ENCODE data around the gene MGA.
A peak's percentile ranks its signal among the peaks of the same experiment; 100 is the strongest.

Gene MGA

GRCh38 chr15:41675337-41675736 is 15.1 kb downstream of the MGA start:
- Mint-ChIP-seq H3K4me1 (ENCODE audit: low read depth) (peaks cover 46% of the 10 kb centered on the region), H3K4me3 (no peak overlapping the region), H3K9me3 (no peaks in the 10 kb centered on the region), H3K27me3 (no peaks in the 10 kb centered on the region), H3K36me3 (ENCODE audit: low read depth) (peaks cover 33% of the 10 kb centered on the region), H3K27ac (no peak overlapping the region)

- Mint-ChIP-seq H3K9me3 (no peaks in the 10 kb centered on the region), H3K4me3 (no peak overlapping the region), H3K27ac (peak overlapping the region; percentile 21), H3K27me3 (no peaks in the 10 kb centered on the region), H3K36me3 (ENCODE audit: low read depth) (peaks cover 33% of the 10 kb centered on the region), H3K4me1 (ENCODE audit: low read depth) (peaks cover 52% of the 10 kb centered on the region)
Observed at GRCh38 chr15:41678742-41679141, 18.5 kb downstream of the MGA start.

GRCh38 chr15:41683955-41684354 is 23.8 kb downstream of the MGA start:
- Mint-ChIP-seq H3K27me3 (no peaks in the 10 kb centered on the region), H3K4me1 (ENCODE audit: low read depth) (peaks cover 63% of the 10 kb centered on the region), H3K36me3 (ENCODE audit: low read depth) (peaks cover 18% of the 10 kb centered on the region), H3K27ac (no peak overlapping the region), H3K9me3 (no peaks in the 10 kb centered on the region), H3K4me3 (no peak overlapping the region)

- Mint-ChIP-seq H3K36me3 (ENCODE audit: low read depth) (peaks cover 4% of the 10 kb centered on the region), H3K4me3 (no peak overlapping the region), H3K9me3 (no peaks in the 10 kb centered on the region), H3K27ac (no peak overlapping the region), H3K27me3 (no peaks in the 10 kb centered on the region), H3K4me1 (ENCODE audit: low read depth) (peaks cover 66% of the 10 kb centered on the region)
Observed at GRCh38 chr15:41688671-41689070, 28.5 kb downstream of the MGA start.

DNA sequence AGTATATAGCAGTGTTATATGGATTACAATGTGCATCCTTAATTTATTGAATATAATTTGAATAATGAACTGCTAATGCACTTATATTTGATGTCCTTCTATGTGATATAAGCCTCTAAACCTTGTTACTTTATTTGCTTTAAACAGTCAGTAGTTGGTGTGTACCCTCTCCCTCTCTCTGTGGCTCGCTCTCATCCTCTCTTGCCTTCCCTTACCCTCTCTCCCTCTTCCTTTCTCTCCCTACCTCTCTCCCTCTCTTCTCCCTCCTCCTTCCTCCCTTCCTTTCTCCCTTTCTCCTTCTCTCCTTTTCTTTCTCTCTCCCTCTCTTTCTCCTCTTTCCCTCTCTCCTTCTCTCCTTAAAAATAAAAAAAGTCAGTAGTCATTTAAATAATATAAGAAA is 28.9 kb downstream of the MGA start:
- Mint-ChIP-seq H3K27ac (no peak overlapping the region), H3K27me3 (no peaks in the 10 kb centered on the region), H3K4me1 (ENCODE audit: low read depth) (peaks cover 66% of the 10 kb centered on the region), H3K9me3 (no peaks in the 10 kb centered on the region), H3K36me3 (ENCODE audit: low read depth) (peaks cover 4% of the 10 kb centered on the region), H3K4me3 (no peak overlapping the region)

- H3K27me3 Mint-ChIP-seq = no peaks in the 10 kb centered on the region
- H3K4me1 Mint-ChIP-seq (ENCODE audit: low read depth) = peaks cover 63% of the 10 kb centered on the region
- H3K9me3 Mint-ChIP-seq = no peaks in the 10 kb centered on the region
- no peak overlapping the region for H3K4me3 Mint-ChIP-seq
- peak overlapping the region; percentile 13 for H3K27ac Mint-ChIP-seq
- peaks cover 4% of the 10 kb centered on the region for H3K36me3 Mint-ChIP-seq (ENCODE audit: low read depth)
Observed at GRCh38 chr15:41689834-41690233, 29.6 kb downstream of the MGA start.

GRCh38 chr15:41690636-41691035 is 30.4 kb downstream of the MGA start:
- peak overlapping the region; percentile 71 for H3K27ac Mint-ChIP-seq

GRCh38 chr15:41691471-41691870 is 31.3 kb downstream of the MGA start:
- Mint-ChIP-seq H3K36me3 (ENCODE audit: low read depth) (peaks cover 8% of the 10 kb centered on the region), H3K9me3 (no peaks in the 10 kb centered on the region), H3K4me1 (ENCODE audit: low read depth) (peaks cover 73% of the 10 kb centered on the region), H3K4me3 (peak overlapping the region; percentile 46), H3K27me3 (no peaks in the 10 kb centered on the region), H3K27ac (peak overlapping the region; percentile 82)

More at GRCh38 chr15:41690636-41691035, 30.4 kb downstream of the MGA start:
- Mint-ChIP-seq H3K4me3 (peak overlapping the region; percentile 3), H3K4me1 (ENCODE audit: low read depth) (peaks cover 65% of the 10 kb centered on the region), H3K27me3 (no peaks in the 10 kb centered on the region), H3K9me3 (no peaks in the 10 kb centered on the region), H3K36me3 (ENCODE audit: low read depth) (peaks cover 4% of the 10 kb centered on the region)

GRCh38 chr15:41692049-41692448 is 31.8 kb downstream of the MGA start:
- Mint-ChIP-seq H3K27me3 (no peaks in the 10 kb centered on the region), H3K27ac (peak overlapping the region; percentile 82), H3K4me1 (ENCODE audit: low read depth) (peaks cover 74% of the 10 kb centered on the region), H3K36me3 (ENCODE audit: low read depth) (peaks cover 14% of the 10 kb centered on the region), H3K9me3 (no peaks in the 10 kb centered on the region), H3K4me3 (peak overlapping the region; percentile 46)

- Mint-ChIP-seq H3K27ac (no peak overlapping the region), H3K27me3 (no peaks in the 10 kb centered on the region), H3K4me3 (no peak overlapping the region), H3K36me3 (ENCODE audit: low read depth) (peaks cover 15% of the 10 kb centered on the region), H3K4me1 (ENCODE audit: low read depth) (peaks cover 59% of the 10 kb centered on the region), H3K9me3 (no peaks in the 10 kb centered on the region)
Observed at GRCh38 chr15:41693757-41694156, 33.6 kb downstream of the MGA start.

DNA sequence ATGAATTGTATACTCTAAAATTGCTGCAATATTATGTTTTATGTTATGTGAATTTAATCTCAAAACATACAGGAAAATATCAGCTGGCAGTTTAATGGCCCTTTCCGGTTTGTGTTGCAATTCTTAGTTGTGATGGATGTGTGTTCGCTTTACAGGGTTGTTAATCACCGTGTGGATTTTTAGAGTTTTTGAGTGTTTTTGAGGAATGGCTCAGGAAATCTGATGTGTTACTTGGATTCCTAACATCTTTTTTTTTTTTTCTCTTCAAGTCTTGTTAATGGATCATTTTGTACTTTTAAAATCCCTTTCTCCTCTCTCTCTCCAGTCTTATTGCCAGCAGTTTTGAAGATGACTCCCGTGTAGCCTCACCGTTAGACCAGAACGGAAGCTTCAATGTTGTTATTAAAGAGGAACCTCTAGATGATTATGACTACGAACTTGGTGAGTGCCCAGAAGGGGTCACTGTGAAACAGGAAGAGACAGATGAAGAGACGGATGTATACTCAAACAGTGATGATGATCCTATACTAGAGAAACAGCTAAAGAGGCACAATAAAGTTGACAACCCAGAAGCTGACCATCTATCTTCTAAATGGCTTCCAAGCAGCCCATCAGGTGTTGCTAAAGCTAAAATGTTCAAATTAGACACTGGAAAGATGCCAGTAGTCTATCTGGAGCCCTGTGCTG is 35.7 kb downstream of the MGA start:
- peak overlapping the region; percentile 82 for H3K27ac Mint-ChIP-seq
- no peaks in the 10 kb centered on the region for H3K9me3 Mint-ChIP-seq
- peaks cover 50% of the 10 kb centered on the region for H3K4me1 Mint-ChIP-seq (ENCODE audit: low read depth)
- H3K36me3 Mint-ChIP-seq (ENCODE audit: low read depth) = peaks cover 34% of the 10 kb centered on the region
- peak overlapping the region; percentile 67 for H3K4me3 Mint-ChIP-seq
- no peaks in the 10 kb centered on the region for H3K27me3 Mint-ChIP-seq

GRCh38 chr15:41698779-41699178 is 38.6 kb downstream of the MGA start:
- Mint-ChIP-seq H3K4me3 (no peak overlapping the region), H3K36me3 (ENCODE audit: low read depth) (peaks cover 52% of the 10 kb centered on the region), H3K27me3 (no peaks in the 10 kb centered on the region), H3K4me1 (ENCODE audit: low read depth) (peaks cover 26% of the 10 kb centered on the region), H3K27ac (peak overlapping the region; percentile 27), H3K9me3 (no peaks in the 10 kb centered on the region)

- Mint-ChIP-seq H3K4me1 (ENCODE audit: low read depth) (peaks cover 4% of the 10 kb centered on the region), H3K4me3 (no peak overlapping the region), H3K9me3 (no peaks in the 10 kb centered on the region), H3K27ac (no peak overlapping the region), H3K36me3 (ENCODE audit: low read depth) (peaks cover 41% of the 10 kb centered on the region), H3K27me3 (no peaks in the 10 kb centered on the region)
Observed at GRCh38 chr15:41703120-41703519, 42.9 kb downstream of the MGA start.

DNA sequence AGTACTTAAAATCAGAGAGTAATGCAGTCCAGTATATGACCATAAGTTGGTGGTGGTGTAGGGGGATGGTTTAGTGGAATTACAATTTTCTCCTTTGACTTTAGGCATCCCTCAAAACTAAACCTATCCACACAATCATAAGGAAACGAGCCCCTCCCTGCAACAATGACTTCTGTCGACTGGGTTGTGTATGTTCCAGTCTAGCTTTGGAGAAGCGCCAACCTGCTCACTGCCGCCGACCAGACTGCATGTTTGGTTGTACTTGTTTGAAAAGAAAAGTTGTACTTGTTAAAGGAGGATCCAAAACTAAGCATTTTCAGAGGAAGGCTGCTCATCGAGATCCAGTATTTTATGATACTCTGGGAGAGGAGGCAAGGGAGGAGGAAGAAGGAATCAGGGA is 52.8 kb downstream of the MGA start:
- peaks cover 49% of the 10 kb centered on the region for H3K36me3 Mint-ChIP-seq (ENCODE audit: low read depth)
- no peak overlapping the region for H3K4me3 Mint-ChIP-seq
- no peaks in the 10 kb centered on the region for H3K9me3 Mint-ChIP-seq
- H3K27ac Mint-ChIP-seq = no peak overlapping the region
- H3K4me1 Mint-ChIP-seq (ENCODE audit: low read depth) = no peaks in the 10 kb centered on the region
- no peaks in the 10 kb centered on the region for H3K27me3 Mint-ChIP-seq

- Mint-ChIP-seq H3K4me3 (no peak overlapping the region), H3K27me3 (no peaks in the 10 kb centered on the region), H3K9me3 (no peaks in the 10 kb centered on the region), H3K27ac (no peak overlapping the region), H3K36me3 (ENCODE audit: low read depth) (peaks cover 44% of the 10 kb centered on the region), H3K4me1 (ENCODE audit: low read depth) (no peaks in the 10 kb centered on the region)
Observed at GRCh38 chr15:41714291-41714690, 54.1 kb downstream of the MGA start.

GRCh38 chr15:41716864-41717263 is 56.7 kb downstream of the MGA start:
- Mint-ChIP-seq H3K9me3 (no peaks in the 10 kb centered on the region), H3K27me3 (no peaks in the 10 kb centered on the region), H3K36me3 (ENCODE audit: low read depth) (peaks cover 27% of the 10 kb centered on the region), H3K4me3 (no peak overlapping the region), H3K27ac (no peak overlapping the region), H3K4me1 (ENCODE audit: low read depth) (no peaks in the 10 kb centered on the region)

Measured in stimulated activated naive CD8-positive, alpha-beta T cell treated with anti-CD3 and anti-CD28 coated beads, Interleukin-15, Interleukin-2, amounts not matched to agents 100 ng/mL and 50 ng/mL, for 24 hours (primary cell).